AG04449 (cell line): ENCODE measurements around the gene DNAJB4.

Experiments
- CTCF ChIA-PET: fragments of 350-600 bp; formaldehyde crosslinking; extraction: SDS; loops from one replicate; lab custom pipeline; 2021; ENCODE audit warnings: antibody characterized with exemption; lab: Yijun Ruan, JAX
- POLR2A ChIA-PET: fragments of 400-600, 350-600 bp; formaldehyde crosslinking; extraction: SDS; loops from one replicate; lab custom pipeline; 2020; ENCODE audit warnings: antibody characterized with exemption, inconsistent platforms; lab: Yijun Ruan, JAX
- DNase-seq: peaks from one replicate; pipeline ENCODE4 v3.0.0-alpha.2; 2010; ENCODE audit warnings: low read depth, low spot score
- H3K4me3 ChIP-seq: 2 replicates; pipeline ENCODE4 v1.5.1; 2011; ENCODE audit warnings: low read depth, mild to moderate bottlenecking, control low read depth, low read length
- TF ChIP-seq, protein P1 (sequence below): IDR thresholded peaks from one replicate; pipeline ENCODE4 v1.5.1; 2011; ENCODE audit warnings: mild to moderate bottlenecking, moderate library complexity, low read length, control low read depth, inconsistent platforms; ENCODE audit not compliant: insufficient read depth; ENCODE audit errors: missing control alignments

Gene DNAJB4

DNA sequence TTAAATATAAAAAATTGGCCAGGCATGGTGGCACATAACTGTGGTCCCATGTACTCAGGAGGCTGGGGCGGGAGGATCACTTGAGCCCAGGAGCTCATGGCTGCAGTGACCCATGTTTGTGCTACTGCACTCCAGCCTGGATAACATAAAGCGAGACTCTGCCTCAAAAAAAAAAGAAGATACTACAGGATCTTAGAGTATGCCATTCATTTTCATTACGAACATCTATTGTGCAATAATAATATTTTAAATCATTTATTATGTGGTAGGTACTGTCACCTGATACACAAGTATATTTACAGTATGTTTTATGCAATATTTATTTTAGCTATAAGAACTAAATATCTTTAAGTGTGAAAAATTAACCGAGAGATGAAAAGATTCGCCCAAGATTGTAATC, 31.7 kb downstream of the DNAJB4 start:
- TF ChIP-seq, protein P1, sequence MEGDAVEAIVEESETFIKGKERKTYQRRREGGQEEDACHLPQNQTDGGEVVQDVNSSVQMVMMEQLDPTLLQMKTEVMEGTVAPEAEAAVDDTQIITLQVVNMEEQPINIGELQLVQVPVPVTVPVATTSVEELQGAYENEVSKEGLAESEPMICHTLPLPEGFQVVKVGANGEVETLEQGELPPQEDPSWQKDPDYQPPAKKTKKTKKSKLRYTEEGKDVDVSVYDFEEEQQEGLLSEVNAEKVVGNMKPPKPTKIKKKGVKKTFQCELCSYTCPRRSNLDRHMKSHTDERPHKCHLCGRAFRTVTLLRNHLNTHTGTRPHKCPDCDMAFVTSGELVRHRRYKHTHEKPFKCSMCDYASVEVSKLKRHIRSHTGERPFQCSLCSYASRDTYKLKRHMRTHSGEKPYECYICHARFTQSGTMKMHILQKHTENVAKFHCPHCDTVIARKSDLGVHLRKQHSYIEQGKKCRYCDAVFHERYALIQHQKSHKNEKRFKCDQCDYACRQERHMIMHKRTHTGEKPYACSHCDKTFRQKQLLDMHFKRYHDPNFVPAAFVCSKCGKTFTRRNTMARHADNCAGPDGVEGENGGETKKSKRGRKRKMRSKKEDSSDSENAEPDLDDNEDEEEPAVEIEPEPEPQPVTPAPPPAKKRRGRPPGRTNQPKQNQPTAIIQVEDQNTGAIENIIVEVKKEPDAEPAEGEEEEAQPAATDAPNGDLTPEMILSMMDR, result no peak
- H3K4me3 ChIP-seq, result no peak overlapping the region
- CTCF ChIA-PET, result no interaction called here
- DNase-seq, result no peak
- POLR2A ChIA-PET, result no interaction called here

DNA sequence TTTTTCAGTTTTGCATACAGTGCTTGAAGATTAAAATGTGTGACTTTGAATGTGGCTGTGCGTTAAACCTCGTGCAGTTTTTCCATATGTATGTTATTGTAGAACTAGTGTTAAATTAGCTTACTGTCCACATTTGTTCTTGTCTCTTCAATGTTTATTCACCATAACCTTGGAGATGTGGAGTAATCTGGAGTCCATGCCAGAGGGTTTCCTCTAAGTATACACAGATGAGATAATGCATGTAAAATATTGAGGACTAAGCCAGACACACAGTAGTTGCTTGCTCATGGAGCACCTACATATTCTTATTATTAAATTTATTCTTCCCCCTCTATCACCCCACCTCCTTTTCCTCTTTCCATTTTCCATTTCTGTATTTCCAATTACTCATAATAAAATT, 33.3 kb downstream of the DNAJB4 start:
- H3K4me3 ChIP-seq, result no peak overlapping the region
- CTCF ChIA-PET, result no interaction called here
- TF ChIP-seq, protein P1, result no peak
- POLR2A ChIA-PET, result no interaction called here
- DNase-seq, result no peak

DNA sequence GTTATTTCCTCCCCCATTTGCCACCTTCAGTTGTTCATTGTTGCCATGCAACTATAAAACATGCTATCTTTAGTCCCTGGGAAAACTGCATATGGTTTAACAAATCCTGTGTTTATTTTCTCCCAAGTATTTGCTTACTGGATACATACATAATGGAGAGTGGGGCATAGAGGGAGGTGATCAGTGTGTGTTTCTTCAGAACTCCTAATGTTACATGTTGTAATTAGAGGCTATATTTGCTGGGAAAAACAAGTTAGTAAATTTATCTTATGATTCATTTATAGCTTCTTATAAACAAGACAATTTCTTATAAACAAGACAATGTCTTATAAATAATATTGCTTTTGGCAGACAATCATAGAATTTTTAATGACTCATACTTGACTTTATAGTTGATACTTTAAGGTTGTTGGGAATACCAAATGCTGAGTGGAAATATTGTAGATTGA, 33.8 kb downstream of the DNAJB4 start:
- no peak overlapping the region for H3K4me3 ChIP-seq
- ChIA-PET POLR2A (no interaction called here), CTCF (interaction anchor here (0.6 kb wide), 1 partner anchor 19 kb away, joined by 4 read pairs; no protein-coding TSS in a partner anchor)
- no peak for DNase-seq
- TF ChIP-seq, protein P1, result no peak

DNA sequence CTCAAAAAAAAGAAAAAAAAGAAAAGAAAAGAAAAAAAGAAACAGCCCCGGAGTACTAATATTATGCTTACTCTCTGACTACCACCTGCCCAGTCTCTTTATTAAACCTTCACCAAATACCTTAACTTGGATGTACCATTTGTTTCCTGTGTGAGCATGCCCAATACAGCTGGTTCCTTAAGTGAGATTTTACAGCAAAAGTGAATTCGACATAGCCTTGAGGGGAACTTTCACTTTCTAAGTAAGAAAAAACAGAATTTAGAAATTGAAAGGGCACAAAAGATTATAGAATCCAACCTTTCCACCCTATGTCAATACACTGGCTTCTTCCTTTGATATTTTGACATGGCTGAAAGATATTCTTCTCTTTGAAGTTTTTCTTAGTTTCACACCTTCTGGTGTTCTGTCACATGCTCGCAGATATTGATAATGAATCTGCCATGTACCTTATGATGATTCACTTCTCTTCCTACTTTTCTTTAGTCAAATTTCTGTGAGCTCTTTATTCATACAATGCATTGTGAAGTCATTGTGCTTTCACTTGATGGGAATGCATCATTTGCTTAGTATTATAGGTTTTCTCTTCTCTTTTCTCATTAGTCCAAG, 35.8 kb downstream of the DNAJB4 start:
- ChIA-PET CTCF (interaction anchor here (1.5 kb wide), 1 partner anchor 74 kb away, joined by 3 read pairs; no protein-coding TSS in a partner anchor), POLR2A (no interaction called here)
- H3K4me3 ChIP-seq, result no peak overlapping the region
- no peak for DNase-seq
- TF ChIP-seq, protein P1, result no peak

DNA sequence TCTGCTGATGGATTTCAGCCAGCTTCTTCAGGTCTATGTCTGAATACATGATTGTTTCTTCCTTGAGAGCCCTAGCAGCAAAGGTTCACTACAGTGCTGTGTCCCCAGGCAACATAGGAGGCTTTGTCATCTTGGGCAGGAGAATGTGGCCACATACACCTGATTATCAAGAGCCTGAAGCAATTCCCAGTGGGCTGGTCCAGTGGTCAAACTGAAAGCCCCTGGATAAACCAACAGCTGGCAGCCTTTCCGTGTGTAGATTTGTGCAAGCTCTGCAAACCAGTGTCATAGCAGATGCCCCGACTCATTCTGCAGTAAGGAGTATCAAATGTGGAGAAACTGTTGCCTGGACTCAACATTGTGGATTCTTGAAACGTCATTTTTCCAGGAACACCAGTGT, 38.7 kb downstream of the DNAJB4 start:
- no peak overlapping the region for H3K4me3 ChIP-seq
- TF ChIP-seq, protein P1, result no peak
- CTCF ChIA-PET, result interaction anchor here (0.7 to 1.4 kb wide), 3 partner anchors 10 to 14 kb away, joined by 3 to 5 read pairs (median 3); no protein-coding TSS in a partner anchor
- POLR2A ChIA-PET, result no interaction called here
- no peak for DNase-seq

DNA sequence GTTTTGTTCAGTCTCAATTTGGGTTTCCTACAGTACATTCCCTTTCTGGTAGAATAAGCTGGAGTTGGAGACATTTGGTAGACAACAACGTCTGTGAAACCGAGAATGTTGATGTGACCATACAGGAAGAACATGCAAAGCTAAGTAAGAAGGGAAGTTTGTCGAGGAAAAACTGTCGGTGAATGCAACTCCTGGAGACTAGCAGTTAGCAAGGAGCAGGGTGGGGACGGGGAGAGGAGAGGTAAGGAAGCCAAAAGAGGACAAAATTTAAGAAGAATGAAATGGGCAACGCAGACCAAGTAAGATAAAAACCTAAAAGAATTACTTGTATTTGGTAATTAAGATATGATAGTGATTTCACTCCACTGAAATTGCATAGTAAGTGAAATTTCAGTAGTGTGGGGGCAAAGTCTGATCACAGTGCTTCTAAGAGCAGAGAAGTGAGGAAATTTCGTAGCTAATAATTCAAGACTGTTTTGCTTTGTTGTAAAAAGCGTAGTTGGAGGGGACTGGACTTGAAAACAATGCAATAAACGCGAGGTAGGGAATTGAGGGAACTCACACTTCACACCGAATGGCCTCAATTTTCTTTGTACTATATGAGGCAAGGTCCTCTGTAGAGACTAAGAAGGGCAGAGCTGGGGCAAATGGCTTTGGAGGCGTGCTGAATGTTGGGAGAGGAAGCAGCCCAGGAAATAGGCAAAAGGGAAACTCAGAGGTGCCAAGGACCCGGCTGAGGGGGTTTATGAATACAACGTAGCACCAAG, 40.2 kb downstream of the DNAJB4 start:
- CTCF ChIA-PET, result no interaction called here

More for the DNA sequence above, 40.2 kb downstream of the DNAJB4 start:
- TF ChIP-seq, protein P1, result no peak
- DNase-seq, result no peak
- POLR2A ChIA-PET, result no interaction called here
- H3K4me3 ChIP-seq, result no peak overlapping the region
